PC-9 (cell line): ENCODE data around the gene DCAF6. TPM values are rescaled to one million over a fixed set of nuclear protein-coding genes. Genes with fewer than 3 reads are reported as not detected.

Source experiments
- BruUV-seq: library from RNA; stranded (reverse); fragments of 400-500 nt; replicated peaks from 2 replicates; lab custom pipeline; 2021; lab: Mats Ljungman, UMichigan
- CTCF ChIA-PET: fragments of 300-600 bp; sonication (Branson Sonifier 250); formaldehyde crosslinking; loops from one replicate; lab custom pipeline; 2022; ENCODE audit warnings: antibody characterized with exemption; lab: Charles Lee
- POLR2A ChIA-PET: fragments of 300-600 bp; sonication (Branson Sonifier 250); formaldehyde crosslinking; loops from one replicate; lab custom pipeline; 2022; ENCODE audit warnings: antibody characterized with exemption; ENCODE audit not compliant: unreplicated experiment; lab: Charles Lee
- DNase-seq, 2 experiments: peaks; one replicate each; pipeline versions ENCODE4 v3.0.0 to v3.0.0-alpha.2; 2015 to 2022; ENCODE audit warnings: mixed read lengths in 1 of 2
- H2AFZ ChIP-seq: fragments of 200-600 bp; sonication (generic); 2 replicates; pipeline ENCODE4 v1.8.1; 2017; ENCODE audit warnings: antibody characterized with exemption
- H3F3A ChIP-seq: fragments of 200-600 bp; sonication (generic); 2 replicates; pipeline ENCODE4 v1.8.1; 2017; ENCODE audit warnings: antibody characterized with exemption, mild to moderate bottlenecking, low read depth; ENCODE audit not compliant: insufficient read depth
- H3K27ac ChIP-seq: fragments of 200-600 bp; sonication (generic); 2 replicates; pipeline ENCODE4 v1.6.1; 2016; ENCODE audit warnings: mixed run types
- H3K27me3 ChIP-seq: fragments of 200-600 bp; sonication (generic); 2 replicates; pipeline ENCODE4 v1.6.1; 2016; ENCODE audit warnings: low read depth, mixed run types; ENCODE audit not compliant: insufficient read depth
- H3K36me3 ChIP-seq: fragments of 200-600 bp; sonication (generic); 2 replicates; pipeline ENCODE4 v1.6.1; 2016; ENCODE audit warnings: low read depth, mixed run types
- H3K4me1 ChIP-seq: fragments of 200-600 bp; sonication (generic); replicated peaks from 2 replicates; pipeline ENCODE4 v1.6.1; 2016; ENCODE audit warnings: mixed run types; ENCODE audit not compliant: insufficient read depth
- H3K4me2 ChIP-seq: fragments of 200-600 bp; sonication (generic); 2 replicates; pipeline ENCODE4 v1.6.1; 2017; ENCODE audit warnings: mixed run types
- H3K4me3 ChIP-seq: fragments of 200-600 bp; sonication (generic); 2 replicates; pipeline ENCODE4 v1.6.1; 2016; ENCODE audit warnings: mixed run types
- H3K79me2 ChIP-seq: fragments of 200-600 bp; sonication (generic); 2 replicates; pipeline ENCODE4 v1.6.1; 2017; ENCODE audit warnings: low read depth, mixed run types
- H3K9me2 ChIP-seq: fragments of 200-600 bp; sonication (generic); 2 replicates; pipeline ENCODE4 v1.8.1; 2017; ENCODE audit warnings: mild to moderate bottlenecking; ENCODE audit not compliant: insufficient read depth
- H3K9me3 ChIP-seq: fragments of 200-600 bp; sonication (generic); 2 replicates; pipeline ENCODE4 v1.8.1; 2016; ENCODE audit warnings: low read depth; ENCODE audit not compliant: insufficient read depth
- H4K20me1 ChIP-seq: fragments of 200-600 bp; sonication (generic); 2 replicates; pipeline ENCODE4 v1.8.1; 2017; ENCODE audit not compliant: insufficient read depth
- EZH2 ChIP-seq: fragments of 200-600 bp; sonication (generic); IDR thresholded peaks from 2 replicates; pipeline ENCODE4 v1.8.0; 2017; ENCODE audit warnings: antibody characterized with exemption, low read depth
- intact Hi-C: fragments of 100-400 bp; cut with micrococcal nuclease; formaldehyde crosslinking; loops from one replicate; pipeline ENCODE4 v1.10.0; 2022; ENCODE audit not compliant: unreplicated experiment
- total RNA-seq: library from RNA; stranded (reverse); gene quantifications from 2 replicates; pipeline ENCODE4 v1.2.3, GENCODE V29; 2021
- TF ChIP-seq, protein P1 (sequence below): fragments of 200-600 bp; sonication (generic); conservative IDR thresholded peaks from 2 replicates; pipeline ENCODE4 v1.6.1; 2017; ENCODE audit warnings: mixed run types, antibody characterized with exemption, mild to moderate bottlenecking, moderate library complexity

The DCAF6 gene
- total RNA-seq, 1 experiment from 2014 or later = 77.4 TPM

DNA sequence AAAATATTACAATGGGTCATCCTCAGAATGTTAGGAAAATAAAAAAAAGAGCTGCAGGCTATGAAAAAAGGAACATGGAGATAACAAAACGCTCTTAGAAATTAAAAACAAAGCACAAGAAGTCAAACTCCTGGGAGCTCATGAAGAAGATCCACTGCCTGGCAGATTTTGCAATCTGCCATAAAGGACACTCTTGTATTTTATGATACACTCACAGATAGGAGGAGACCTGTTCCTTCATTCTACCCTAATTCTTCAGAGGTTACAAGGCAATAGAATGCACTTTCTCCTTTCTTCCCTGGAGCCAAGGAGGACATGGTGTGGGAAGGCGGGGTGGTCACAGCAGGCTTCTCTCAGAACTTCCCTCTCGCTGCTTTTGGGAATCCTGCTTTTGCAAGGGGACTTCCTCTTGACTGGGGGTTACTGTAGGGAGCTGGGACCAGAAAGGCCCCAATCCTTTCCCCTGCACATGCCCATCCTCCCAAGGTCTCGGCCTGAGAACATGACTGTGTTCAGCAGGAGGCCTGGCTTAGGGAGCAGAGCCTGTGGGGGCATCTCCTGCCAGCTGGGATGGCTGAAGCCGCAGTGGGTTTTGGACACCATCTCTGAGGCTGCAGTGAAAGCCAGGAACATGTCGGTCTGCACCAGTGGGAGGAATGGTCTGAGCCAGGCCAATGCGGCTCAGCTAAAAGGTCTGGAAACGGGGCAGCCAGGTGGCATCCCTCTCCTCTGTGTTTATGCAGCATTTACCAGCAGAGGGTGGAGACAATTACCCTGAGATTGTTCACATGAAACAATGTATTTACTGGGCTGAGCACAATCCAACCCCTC lies 155.5 kb downstream of the DCAF6 start:
- H3K4me3 ChIP-seq = no peak overlapping the region
- no peak for DNase-seq
- no peaks in the 10 kb centered on the region for H3K9me3 ChIP-seq
- no peaks in the 10 kb centered on the region for H3K79me2 ChIP-seq
- no peak overlapping the region for H3K27ac ChIP-seq
- CTCF ChIA-PET = no interaction called here
- H3K27me3 ChIP-seq = no peaks in the 10 kb centered on the region
- H3F3A ChIP-seq = no peaks in the 10 kb centered on the region
- no TSS peak for BruUV-seq
- no peak overlapping the region for H2AFZ ChIP-seq
- no peaks in the 10 kb centered on the region for H3K9me2 ChIP-seq
- no peaks in the 10 kb centered on the region for H4K20me1 ChIP-seq
- no peak for TF ChIP-seq EZH2
- TF ChIP-seq, protein P1, sequence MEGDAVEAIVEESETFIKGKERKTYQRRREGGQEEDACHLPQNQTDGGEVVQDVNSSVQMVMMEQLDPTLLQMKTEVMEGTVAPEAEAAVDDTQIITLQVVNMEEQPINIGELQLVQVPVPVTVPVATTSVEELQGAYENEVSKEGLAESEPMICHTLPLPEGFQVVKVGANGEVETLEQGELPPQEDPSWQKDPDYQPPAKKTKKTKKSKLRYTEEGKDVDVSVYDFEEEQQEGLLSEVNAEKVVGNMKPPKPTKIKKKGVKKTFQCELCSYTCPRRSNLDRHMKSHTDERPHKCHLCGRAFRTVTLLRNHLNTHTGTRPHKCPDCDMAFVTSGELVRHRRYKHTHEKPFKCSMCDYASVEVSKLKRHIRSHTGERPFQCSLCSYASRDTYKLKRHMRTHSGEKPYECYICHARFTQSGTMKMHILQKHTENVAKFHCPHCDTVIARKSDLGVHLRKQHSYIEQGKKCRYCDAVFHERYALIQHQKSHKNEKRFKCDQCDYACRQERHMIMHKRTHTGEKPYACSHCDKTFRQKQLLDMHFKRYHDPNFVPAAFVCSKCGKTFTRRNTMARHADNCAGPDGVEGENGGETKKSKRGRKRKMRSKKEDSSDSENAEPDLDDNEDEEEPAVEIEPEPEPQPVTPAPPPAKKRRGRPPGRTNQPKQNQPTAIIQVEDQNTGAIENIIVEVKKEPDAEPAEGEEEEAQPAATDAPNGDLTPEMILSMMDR = no peak
- intact Hi-C loops = loop anchor here (5.0 kb wide), 1 partner anchor 250 kb away; no protein-coding TSS in a partner anchor
- H3K4me1 ChIP-seq = no peaks in the 10 kb centered on the region
- H3K4me2 ChIP-seq = no peak overlapping the region
- H3K36me3 ChIP-seq = no peaks in the 10 kb centered on the region
- POLR2A ChIA-PET = interaction anchor here (0.6 kb wide), 1 partner anchor 9 kb away, joined by 5 read pairs; no protein-coding TSS in a partner anchor

DNA sequence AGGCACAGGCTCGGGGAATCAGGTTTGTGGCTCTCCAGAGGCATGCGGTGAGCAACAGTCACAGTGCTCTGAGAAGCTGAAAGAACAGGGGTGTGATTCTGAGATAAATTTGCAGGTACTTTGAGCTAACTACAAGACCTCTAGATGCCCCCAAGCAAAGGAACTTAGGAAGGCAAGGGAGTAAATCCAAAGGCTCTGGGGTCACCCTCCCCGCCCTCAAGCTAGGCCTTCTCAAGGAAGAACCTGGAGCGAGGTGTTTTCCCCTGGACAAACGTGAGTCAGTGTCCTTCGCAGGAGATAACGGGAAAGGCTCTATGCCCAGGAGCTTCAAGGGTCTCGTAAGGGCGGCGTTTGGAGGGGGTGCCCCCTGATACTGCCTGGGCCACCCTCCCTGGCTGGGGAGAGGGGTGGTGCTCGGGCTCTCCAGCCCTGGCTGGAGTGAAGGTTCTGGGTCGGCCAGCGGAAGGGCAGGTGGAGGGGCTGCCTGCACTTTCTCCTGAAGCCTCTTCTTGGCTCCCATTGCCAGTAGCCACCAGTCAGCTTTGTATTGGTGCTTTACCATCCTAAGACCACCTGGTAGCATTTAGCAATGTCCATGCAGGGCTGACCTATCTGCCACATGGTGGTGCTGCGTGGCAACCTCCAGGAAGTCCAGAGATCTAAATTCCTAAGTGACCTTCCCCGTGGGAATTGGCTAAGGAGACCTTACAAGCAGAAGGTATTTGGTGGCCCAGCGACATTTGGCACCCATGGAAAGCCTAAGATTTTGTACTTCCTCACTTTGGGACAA lies 156.3 kb downstream of the DCAF6 start:
- Histone ChIP-seq H3K27ac (no peak overlapping the region), H3K9me2 (no peaks in the 10 kb centered on the region), H3K36me3 (no peaks in the 10 kb centered on the region), H3K4me2 (no peak overlapping the region), H3K4me3 (no peak overlapping the region), H3K79me2 (no peaks in the 10 kb centered on the region), H3K4me1 (no peaks in the 10 kb centered on the region), H4K20me1 (no peaks in the 10 kb centered on the region), H3K9me3 (no peaks in the 10 kb centered on the region), H3F3A (no peaks in the 10 kb centered on the region), H2AFZ (no peak overlapping the region), H3K27me3 (no peaks in the 10 kb centered on the region)
- BruUV-seq = no TSS peak
- TF ChIP-seq EZH2 = no peak
- TF ChIP-seq, protein P1 = peak; percentile 27; the same call in 1 of the 2 replicates
- no peak for DNase-seq
- ChIA-PET POLR2A (no interaction called here), CTCF (no interaction called here)
- intact Hi-C loops = loop anchor here (5.0 kb wide), 1 partner anchor 250 kb away; no protein-coding TSS in a partner anchor

- TF ChIP-seq, protein P1 = no peak
- TF ChIP-seq EZH2 = no peak
- Histone ChIP-seq H3K9me2 (no peaks in the 10 kb centered on the region), H3K36me3 (no peaks in the 10 kb centered on the region), H3F3A (0 out of 2 replicates have a peak, but pooled peaks cover 3% of the 10 kb centered on the region), H3K4me1 (0 out of 2 replicates have a peak, but pooled peaks cover 5% of the 10 kb centered on the region), H3K27me3 (no peaks in the 10 kb centered on the region), H4K20me1 (no peaks in the 10 kb centered on the region), H3K4me3 (no peak overlapping the region), H3K4me2 (no peak overlapping the region), H3K27ac (no peak overlapping the region), H3K9me3 (no peaks in the 10 kb centered on the region), H2AFZ (no peak overlapping the region), H3K79me2 (no peaks in the 10 kb centered on the region)
- ChIA-PET CTCF (interaction anchor here (0.7 kb wide), 1 partner anchor 103 kb away, joined by 5 read pairs; no protein-coding TSS in a partner anchor), POLR2A (no interaction called here)
- intact Hi-C loops = loop anchor here (5.0 kb wide), 1 partner anchor 249 kb away; no protein-coding TSS in a partner anchor
- BruUV-seq = no TSS peak
- DNase-seq = no peak
These were observed 157.1 kb downstream of the DCAF6 start for GRCh38 chr1:168093616-168094015.
